Measurements from ENCODE around the gene ACTBL2.

ACTBL2 gene

GRCh38 chr5:57452885-57453284 lies 29.7 kb downstream of the ACTBL2 start:
- Histone ChIP-seq H3K36me3 (ENCODE audit: low read length) (no peaks in the 10 kb centered on the region), H3K27ac (ENCODE audit: low read depth, low read length) (no peak overlapping the region), H3K9ac (ENCODE audit: low read length) (no peak overlapping the region), H2AFZ (ENCODE audit: low read depth, low read length, severe bottlenecking) (no peak overlapping the region), H3K4me3 (ENCODE audit: insufficient read depth, low read length, poor library complexity, severe bottlenecking) (no peak overlapping the region), H3K9me3 (ENCODE audit: insufficient read depth, low read length) (no peaks in the 10 kb centered on the region), H3K9me2 (replicated peaks; ENCODE audit: insufficient read depth, low read length) (no peaks in the 10 kb centered on the region), H4K20me1 (ENCODE audit: low read depth, low read length) (no peaks in the 10 kb centered on the region), H3F3A (ENCODE audit: insufficient read depth) (no peaks in the 10 kb centered on the region), H3K79me2 (ENCODE audit: insufficient read depth, low read length) (no peaks in the 10 kb centered on the region), H3K4me2 (ENCODE audit: low read depth, low read length, poor library complexity, severe bottlenecking) (no peak overlapping the region), H3K27me3 (ENCODE audit: low read length) (no peaks in the 10 kb centered on the region)
- TF ChIP-seq EZH2phosphoT487 (conservative IDR thresholded peaks at IDR 0.05; ENCODE audit: low read length) (no peak), CTCF (IDR thresholded peaks at IDR 0.05; ENCODE audit: insufficient read depth, low read length, poor library complexity, severe bottlenecking) (no peak)

GRCh38 chr5:57450991-57451876 lies 31.4 kb downstream of the ACTBL2 start:
- Histone ChIP-seq H3K4me2 (ENCODE audit: low read depth, low read length, poor library complexity, severe bottlenecking) (no peak overlapping the region), H2AFZ (ENCODE audit: low read depth, low read length, severe bottlenecking) (no peak overlapping the region), H3K9ac (ENCODE audit: low read length) (no peak overlapping the region), H3K27ac (ENCODE audit: low read depth, low read length) (no peak overlapping the region), H3K9me3 (ENCODE audit: insufficient read depth, low read length) (no peaks in the 10 kb centered on the region), H3K36me3 (ENCODE audit: low read length) (no peaks in the 10 kb centered on the region), H3K4me3 (ENCODE audit: insufficient read depth, low read length, poor library complexity, severe bottlenecking) (no peak overlapping the region), H3K9me2 (replicated peaks; ENCODE audit: insufficient read depth, low read length) (no peaks in the 10 kb centered on the region), H3F3A (ENCODE audit: insufficient read depth) (no peaks in the 10 kb centered on the region), H3K79me2 (ENCODE audit: insufficient read depth, low read length) (no peaks in the 10 kb centered on the region), H3K27me3 (ENCODE audit: low read length) (no peaks in the 10 kb centered on the region), H4K20me1 (ENCODE audit: low read depth, low read length) (no peaks in the 10 kb centered on the region)
- no peak for TF ChIP-seq EZH2phosphoT487 (conservative IDR thresholded peaks at IDR 0.05; ENCODE audit: low read length)
- no peak for TF ChIP-seq CTCF (IDR thresholded peaks at IDR 0.05; ENCODE audit: insufficient read depth, low read length, poor library complexity, severe bottlenecking)

GRCh38 chr5:57448751-57449150 lies 33.9 kb downstream of the ACTBL2 start:
- H4K20me1 ChIP-seq (ENCODE audit: low read depth, low read length): no peaks in the 10 kb centered on the region
- no peaks in the 10 kb centered on the region for H3F3A ChIP-seq (ENCODE audit: insufficient read depth)
- H3K79me2 ChIP-seq (ENCODE audit: insufficient read depth, low read length): no peaks in the 10 kb centered on the region
- no peak overlapping the region for H3K4me3 ChIP-seq (ENCODE audit: insufficient read depth, low read length, poor library complexity, severe bottlenecking)
- H3K27ac ChIP-seq (ENCODE audit: low read depth, low read length): no peak overlapping the region
- H3K27me3 ChIP-seq (ENCODE audit: low read length): no peaks in the 10 kb centered on the region
- no peaks in the 10 kb centered on the region for H3K9me2 ChIP-seq (replicated peaks; ENCODE audit: insufficient read depth, low read length)
- H3K36me3 ChIP-seq (ENCODE audit: low read length): no peaks in the 10 kb centered on the region
- no peak overlapping the region for H2AFZ ChIP-seq (ENCODE audit: low read depth, low read length, severe bottlenecking)
- H3K9ac ChIP-seq (ENCODE audit: low read length): no peak overlapping the region
- no peaks in the 10 kb centered on the region for H3K9me3 ChIP-seq (ENCODE audit: insufficient read depth, low read length)
- H3K4me2 ChIP-seq (ENCODE audit: low read depth, low read length, poor library complexity, severe bottlenecking): no peak overlapping the region
- TF ChIP-seq CTCF (IDR thresholded peaks at IDR 0.05; ENCODE audit: insufficient read depth, low read length, poor library complexity, severe bottlenecking) (no peak), EZH2phosphoT487 (conservative IDR thresholded peaks at IDR 0.05; ENCODE audit: low read length) (no peak)
